ENCODE results near the gene LBHD1. TPM values are rescaled to one million over a fixed set of nuclear protein-coding genes. Genes with fewer than 3 reads are reported as not detected.

The LBHD1 gene
- total RNA-seq, 1 experiment from 2014 or later, result 8.7 TPM

DNA sequence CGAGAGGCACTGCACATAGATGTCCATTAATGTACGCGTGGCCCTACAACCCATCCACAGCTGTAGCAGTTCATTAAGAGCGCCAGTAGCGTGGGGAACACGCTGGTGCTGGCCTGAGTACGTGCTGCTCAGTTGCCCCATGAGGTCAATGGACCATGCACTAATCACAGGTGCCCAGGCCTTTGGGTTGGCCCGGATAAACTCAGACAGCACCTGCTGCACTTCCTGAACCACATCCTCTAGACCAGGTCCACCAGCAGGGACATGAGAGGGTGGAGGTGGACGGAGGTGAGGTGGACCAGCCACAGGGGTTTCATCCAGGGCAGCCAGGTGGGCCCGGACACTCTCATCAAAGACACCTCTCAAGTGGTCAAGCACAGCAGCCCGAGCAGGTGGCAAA is 22.6 kb downstream of the LBHD1 start:
- DNase-seq (ENCODE audit: unreplicated experiment), result no peak
- Mint-ChIP-seq H3K4me3 (ENCODE audit: unreplicated experiment) (no peak overlapping the region), H3K36me3 (ENCODE audit: insufficient read depth, unreplicated experiment) (peaks cover 30% of the 10 kb centered on the region), H3K9me3 (ENCODE audit: unreplicated experiment) (no peaks in the 10 kb centered on the region), H3K27me3 (ENCODE audit: insufficient read depth, unreplicated experiment) (no peaks in the 10 kb centered on the region), H3K4me1 (ENCODE audit: insufficient read depth, unreplicated experiment) (peaks cover 14% of the 10 kb centered on the region), H3K27ac (ENCODE audit: low read depth, unreplicated experiment) (no peak overlapping the region)
- CTCF ChIA-PET, result interaction anchor here (1.2 kb wide), 1 partner anchor 57 kb away, joined by 6 read pairs; the partner anchor contains the start of gene TUT1
- no TSS peak for BruUV-seq (replicated peaks)
- POLR2A ChIA-PET, result interaction anchor here (0.6 to 7.1 kb wide), 9 partner anchors 14 to 78 kb away, joined by 3 to 98 read pairs (median 4); partner anchors contain the start of genes B3GAT3, C11orf98, CSKMT and EEF1G
- intact Hi-C loops (cut with micrococcal nuclease), result loop anchor here (5.0 kb wide), 1 partner anchor 37 kb away; the partner anchor contains the start of genes EML3 and ROM1
- TF ChIP-seq, protein P1, sequence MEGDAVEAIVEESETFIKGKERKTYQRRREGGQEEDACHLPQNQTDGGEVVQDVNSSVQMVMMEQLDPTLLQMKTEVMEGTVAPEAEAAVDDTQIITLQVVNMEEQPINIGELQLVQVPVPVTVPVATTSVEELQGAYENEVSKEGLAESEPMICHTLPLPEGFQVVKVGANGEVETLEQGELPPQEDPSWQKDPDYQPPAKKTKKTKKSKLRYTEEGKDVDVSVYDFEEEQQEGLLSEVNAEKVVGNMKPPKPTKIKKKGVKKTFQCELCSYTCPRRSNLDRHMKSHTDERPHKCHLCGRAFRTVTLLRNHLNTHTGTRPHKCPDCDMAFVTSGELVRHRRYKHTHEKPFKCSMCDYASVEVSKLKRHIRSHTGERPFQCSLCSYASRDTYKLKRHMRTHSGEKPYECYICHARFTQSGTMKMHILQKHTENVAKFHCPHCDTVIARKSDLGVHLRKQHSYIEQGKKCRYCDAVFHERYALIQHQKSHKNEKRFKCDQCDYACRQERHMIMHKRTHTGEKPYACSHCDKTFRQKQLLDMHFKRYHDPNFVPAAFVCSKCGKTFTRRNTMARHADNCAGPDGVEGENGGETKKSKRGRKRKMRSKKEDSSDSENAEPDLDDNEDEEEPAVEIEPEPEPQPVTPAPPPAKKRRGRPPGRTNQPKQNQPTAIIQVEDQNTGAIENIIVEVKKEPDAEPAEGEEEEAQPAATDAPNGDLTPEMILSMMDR (IDR thresholded peaks at IDR 0.05; ENCODE audit: unreplicated experiment), result no peak

DNA sequence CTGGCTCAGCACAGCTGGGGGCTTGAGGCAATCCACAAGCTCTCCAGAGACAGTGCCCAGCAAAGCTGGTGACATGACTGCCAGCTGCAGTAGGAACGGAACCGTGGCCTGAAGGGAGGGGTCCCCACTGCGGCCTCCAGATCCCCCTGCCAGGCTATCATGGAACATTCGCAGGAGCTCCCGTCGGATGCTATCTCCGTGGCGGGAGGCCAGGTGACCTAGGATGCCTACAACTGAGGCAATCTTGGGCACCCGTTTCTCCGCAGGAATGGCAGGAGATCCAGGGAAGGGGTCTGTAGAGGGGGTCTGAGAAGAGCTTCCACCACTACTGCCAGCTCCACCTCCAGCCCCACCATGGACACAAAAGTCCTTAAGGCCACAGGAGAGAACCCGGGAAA is 23.1 kb downstream of the LBHD1 start:
- DNase-seq (ENCODE audit: unreplicated experiment), result no peak
- no peaks in the 10 kb centered on the region for H3K9me3 Mint-ChIP-seq (ENCODE audit: unreplicated experiment)
- H3K36me3 Mint-ChIP-seq (ENCODE audit: insufficient read depth, unreplicated experiment), result peaks cover 35% of the 10 kb centered on the region
- peaks cover 14% of the 10 kb centered on the region for H3K4me1 Mint-ChIP-seq (ENCODE audit: insufficient read depth, unreplicated experiment)
- intact Hi-C loops (cut with micrococcal nuclease), result loop anchor here (5.0 kb wide), 1 partner anchor 37 kb away; the partner anchor contains the start of genes EML3 and ROM1
- TF ChIP-seq, protein P1 (IDR thresholded peaks at IDR 0.05; ENCODE audit: unreplicated experiment), result no peak
- no TSS peak for BruUV-seq (replicated peaks)
- no peak overlapping the region for H3K27ac Mint-ChIP-seq (ENCODE audit: low read depth, unreplicated experiment)
- H3K27me3 Mint-ChIP-seq (ENCODE audit: insufficient read depth, unreplicated experiment), result no peaks in the 10 kb centered on the region
- H3K4me3 Mint-ChIP-seq (ENCODE audit: unreplicated experiment), result no peak overlapping the region
- POLR2A ChIA-PET, result interaction anchor here (0.6 to 7.1 kb wide), 6 partner anchors 13 to 78 kb away, joined by 3 to 98 read pairs (median 5); partner anchors contain the start of genes B3GAT3, C11orf98, CSKMT and EEF1G
- CTCF ChIA-PET, result interaction anchor here (0.5 to 1.2 kb wide), 4 partner anchors 15 to 588 kb away, joined by 3 to 6 read pairs (median 4); partner anchors contain the start of genes B3GAT3 and TUT1

DNA sequence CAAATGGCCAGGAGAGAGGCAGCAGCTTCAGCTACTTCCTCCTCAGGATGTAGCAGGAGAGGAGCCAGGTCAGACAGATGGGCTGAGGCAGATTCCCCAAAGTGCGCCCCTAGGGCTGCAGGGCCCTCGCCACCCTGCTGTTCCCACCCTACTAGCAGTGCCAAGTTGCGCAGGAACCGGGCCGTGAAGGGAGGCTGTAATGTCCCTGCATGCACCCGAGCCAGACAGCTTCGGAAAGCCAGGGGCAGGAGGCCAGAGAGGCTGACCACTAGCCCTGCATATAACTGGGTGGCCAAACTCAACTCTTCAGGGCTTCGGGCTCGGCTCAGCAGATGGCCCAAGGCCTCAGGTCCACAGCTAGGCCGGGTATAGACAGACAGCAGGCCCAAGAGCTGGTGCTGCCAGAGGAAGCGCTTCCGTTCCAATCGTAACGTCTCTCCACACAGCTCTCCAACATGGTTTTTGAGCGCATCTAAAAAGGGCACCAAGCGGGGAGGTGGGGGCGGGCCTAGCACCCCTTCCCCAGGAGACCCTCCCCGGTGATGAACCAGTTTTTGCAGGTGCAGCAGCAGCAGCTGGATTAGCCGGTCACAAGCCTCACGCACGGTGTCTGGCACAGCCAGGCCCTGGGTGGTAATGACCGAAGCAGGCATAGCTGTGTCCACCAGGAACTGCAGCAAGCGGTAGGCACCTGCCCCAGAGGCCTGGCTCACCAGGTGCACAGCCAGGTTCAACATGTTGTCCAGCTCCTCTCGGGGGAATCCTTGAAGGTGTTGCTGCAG is 23.7 kb downstream of the LBHD1 start:
- BruUV-seq (replicated peaks), result no TSS peak

More for the DNA sequence above, 23.7 kb downstream of the LBHD1 start:
- Mint-ChIP-seq H3K27ac (ENCODE audit: low read depth, unreplicated experiment) (no peak overlapping the region), H3K4me1 (ENCODE audit: insufficient read depth, unreplicated experiment) (peaks cover 9% of the 10 kb centered on the region), H3K36me3 (ENCODE audit: insufficient read depth, unreplicated experiment) (peaks cover 40% of the 10 kb centered on the region), H3K27me3 (ENCODE audit: insufficient read depth, unreplicated experiment) (no peaks in the 10 kb centered on the region), H3K4me3 (ENCODE audit: unreplicated experiment) (no peak overlapping the region), H3K9me3 (ENCODE audit: unreplicated experiment) (no peaks in the 10 kb centered on the region)
- ChIA-PET POLR2A (interaction anchor here (0.7 to 7.1 kb wide), 10 partner anchors 18 to 79 kb away, joined by 3 to 98 read pairs (median 4); partner anchors contain the start of genes B3GAT3, C11orf98, CSKMT and EEF1G), CTCF (interaction anchor here (0.5 to 1.2 kb wide), 6 partner anchors 16 to 587 kb away, joined by 3 to 5 read pairs (median 4); partner anchors contain the start of gene B3GAT3)
- no peak for DNase-seq (ENCODE audit: unreplicated experiment)
- intact Hi-C loops (cut with micrococcal nuclease), result loop anchor here (5.0 kb wide), 1 partner anchor 36 kb away; the partner anchor contains the start of genes EML3 and ROM1
- TF ChIP-seq, protein P1 (IDR thresholded peaks at IDR 0.05; ENCODE audit: unreplicated experiment), result no peak
